GM23338 (cell line): ENCODE measurements around the gene RNF180.

Source experiments
- CREB1 ChIP-seq: fragments of 250-450 bp; sonication (Bioruptor Pico); IDR thresholded peaks from 2 replicates; pipeline ENCODE4 v1.5.0; 2020; ENCODE audit warnings: low read depth, mild to moderate bottlenecking, moderate library complexity
- CTCF ChIP-seq, 2 experiments: fragments of 200-600 bp in 1 of 2; sonication (generic) in 1 of 2; conservative IDR thresholded peaks; 2 replicates each; pipeline versions ENCODE4 v1.5.1 to v1.6.1; 2016 to 2017; ENCODE audit warnings: antibody characterized with exemption in 2 of 2, low read depth in 2 of 2, mild to moderate bottlenecking in 2 of 2, moderate library complexity in 1 of 2
- ETS1 ChIP-seq: IDR thresholded peaks from 2 replicates; pipeline ENCODE4 v1.6.1; 2016; ENCODE audit warnings: antibody characterized with exemption
- EZH2 ChIP-seq: fragments of 200-600 bp; sonication (generic); IDR thresholded peaks from one replicate; pipeline ENCODE4 v1.8.0; 2017; ENCODE audit warnings: antibody characterized with exemption, mild to moderate bottlenecking, low read depth; ENCODE audit not compliant: unreplicated experiment
- EZH2phosphoT487 ChIP-seq: fragments of 200-600 bp; sonication (generic); IDR thresholded peaks from one replicate; pipeline ENCODE4 v1.8.1; 2018; ENCODE audit warnings: antibody characterized with exemption; ENCODE audit not compliant: unreplicated experiment
- JUNB ChIP-seq: IDR thresholded peaks from one replicate; pipeline ENCODE4 v1.6.1; 2016; ENCODE audit warnings: antibody characterized with exemption; ENCODE audit not compliant: unreplicated experiment
- NANOG ChIP-seq: IDR thresholded peaks from 2 replicates; pipeline ENCODE4 v1.6.1; 2016; ENCODE audit warnings: antibody characterized with exemption, borderline replicate concordance
- POLR2AphosphoS5 ChIP-seq: IDR thresholded peaks from 2 replicates; pipeline ENCODE4 v1.6.1; 2016; ENCODE audit warnings: antibody characterized with exemption, low read depth
- REST ChIP-seq: IDR thresholded peaks from one replicate; pipeline ENCODE4 v1.6.1; 2018; ENCODE audit warnings: antibody characterized with exemption; ENCODE audit not compliant: unreplicated experiment
- STAT1 ChIP-seq: IDR thresholded peaks from one replicate; pipeline ENCODE4 v1.6.1; 2016; ENCODE audit warnings: antibody characterized with exemption; ENCODE audit not compliant: unreplicated experiment
- ZNF114 ChIP-seq: fragments of 250-450 bp; sonication (Bioruptor Pico); IDR thresholded peaks from 2 replicates; pipeline ENCODE4 v1.5.0; 2020; ENCODE audit warnings: mild to moderate bottlenecking, moderate library complexity
- ZNF331 ChIP-seq: fragments of 250-450 bp; sonication (Bioruptor Pico); IDR thresholded peaks from 2 replicates; pipeline ENCODE4 v1.5.0; 2020; ENCODE audit warnings: low read depth, mild to moderate bottlenecking, moderate library complexity
- ZNF462 ChIP-seq: fragments of 250-450 bp; sonication (Bioruptor Pico); IDR thresholded peaks from 2 replicates; pipeline ENCODE4 v1.5.0; 2020; ENCODE audit warnings: mild to moderate bottlenecking, moderate library complexity

- no peak for TF ChIP-seq EZH2
- no peak for TF ChIP-seq CTCF (conservative IDR thresholded peaks at IDR 0.05; ENCODE audit: low read depth in 2 of 2)
- TF ChIP-seq POLR2AphosphoS5, result no peak
- no peak for TF ChIP-seq REST
- TF ChIP-seq EZH2phosphoT487, result no peak
- no peak for TF ChIP-seq JUNB
- TF ChIP-seq ZNF114 (CRISPR knock-in tag), result no peak
- TF ChIP-seq CREB1 (CRISPR knock-in tag), result no peak
- no peak for TF ChIP-seq ETS1
- TF ChIP-seq ZNF331 (CRISPR knock-in tag), result no peak
- TF ChIP-seq STAT1, result no peak
- TF ChIP-seq NANOG, result no peak
- no peak for TF ChIP-seq ZNF462 (CRISPR knock-in tag)
Measured at GRCh38 chr5:64323591-64323990, 157.9 kb downstream of the RNF180 start.
